Adrenal gland (tissue), 12 donors: Measurements from ENCODE around the gene NEDD9. TPM values are rescaled to one million over a fixed set of nuclear protein-coding genes. Genes with fewer than 3 reads are reported as not detected.

Experiments
- DNase-seq, 7 donors: peaks; one replicate each; pipeline ENCODE4 v3.0.0-alpha.2; 2019 to 2020
- H3K27ac ChIP-seq, 5 donors: fragments of 200-600 bp; sonication (generic) in 4 of 5; 1 replicate in 3 of 5; 2 replicates in 2 of 5; pipeline versions ENCODE4 v1.5.1 to v1.8.0; 2016 to 2020; ENCODE audit warnings: mild to moderate bottlenecking in 1 of 5
- H3K27me3 ChIP-seq: fragments of 200-600 bp; 2 replicates; pipeline ENCODE4 v1.8.0; 2021
- H3K36me3 ChIP-seq, 2 donors: fragments of 200-600 bp; replicated peaks in 1 of 2; 1 replicate in 1 of 2; 2 replicates in 1 of 2; pipeline versions ENCODE4 v1.5.1 to v1.8.0; 2018 to 2022
- H3K4me1 ChIP-seq, 2 donors: fragments of 200-600 bp; replicated peaks in 1 of 2; 1 replicate in 1 of 2; 2 replicates in 1 of 2; pipeline versions ENCODE4 v1.5.1 to v1.8.0; 2018 to 2021
- H3K4me3 ChIP-seq, 4 donors: fragments of 200-600 bp; sonication (generic) in 3 of 4; one replicate each; pipeline ENCODE4 v1.5.1; 2016 to 2018
- H3K9me3 ChIP-seq, 3 donors: fragments of 200-600 bp; sonication (generic) in 1 of 3; replicated peaks in 1 of 3; 1 replicate in 2 of 3; 2 replicates in 1 of 3; pipeline versions ENCODE4 v1.5.1 to v1.8.0; 2016 to 2021
- CTCF ChIP-seq, 6 experiments: fragments of 450-650 bp in 4 of 6; fragments of 200-600 bp in 2 of 6; sonication (generic) in 1 of 6; IDR thresholded peaks; 1 replicate in 5 of 6; 2 replicates in 1 of 6; pipeline versions ENCODE4 v1.5.1 to v1.8.0; 2016 to 2021; ENCODE audit warnings: antibody characterized with exemption in 6 of 6, mild to moderate bottlenecking in 2 of 6, moderate library complexity in 1 of 6
- POLR2A ChIP-seq, 2 donors: fragments of 450-650 bp; IDR thresholded peaks; one replicate each; pipeline ENCODE4 v1.6.1; 2017; ENCODE audit warnings: antibody characterized with exemption in 2 of 2, mild to moderate bottlenecking in 2 of 2, moderate library complexity in 1 of 2
- WGBS, 4 donors: extraction: QIAGEN DNeasy Blood & Tissue Kit in 2 of 4; methylation state at CpG; one replicate each; pipeline versions ENCODE4 v1.1.5 to v1.1.7; 2013 to 2017; 5-methylcytosine and 5-hydroxymethylcytosine counted together
- intact Hi-C, 2 donors: fragments of 100-400 bp; cut with DNase I; formaldehyde crosslinking; loops; one replicate each; pipeline versions ENCODE4 v1.14.1 to v1.15.0; 2022 to 2023
- polyA plus RNA-seq, 3 donors: library from polyadenylated mRNA; stranded (reverse); fragments of 200-250 nt in 2 of 3; fragments of 350-450 nt in 1 of 3; fragmentation: Illumina TruSeq in 1 of 3; extraction: RNeasy Lipid Tissue Mini Kit (QIAGEN cat#74804) in 1 of 3; gene quantifications; one replicate each; pipeline ENCODE4 v1.2.3, GENCODE V29; 2013 to 2014
- total RNA-seq, 9 donors: library from RNA; depleted of rRNA in 4 of 9; stranded (reverse); fragments of >200 nt in 4 of 9; fragments of 120-200 nt in 1 of 9; fragmentation: NEBNext Ultra II Directional in 1 of 9; extraction: Animal tissue kit (Norgen Biotek cat#: 25700) in 1 of 9; gene quantifications; one replicate each; pipeline versions ENCODE4 v1.1.0 to v1.2.4, GENCODE V29; 2013 to 2023
- donor health status: healthy with polysubstance abuse.
- donor health status: Bipolar disorder and iron deficiency.
- donor health status: DM: yes; HTN: yes; CAD: no.
- donor health status: DM: no; HTN: no; CAD: no.
- donor health status: DM: no; HTN: no; CAD: no.
- donor health status: DM: yes; HTN: yes; CAD: no.

NEDD9 gene
- total and polyA plus RNA-seq, 12 donors, result 6.6 to 47.9 (median 13.5) TPM

GRCh38 chr6:11222385-11223277, 9.8 kb downstream of the NEDD9 start:
- H3K27ac ChIP-seq, result peak overlapping the region in 2 of 5 donors; percentile 10 to 28
- 73 to 91% (median 85%) methylated on average over 5 of the region's 5 CpGs for WGBS, 4 donors
- peaks cover 3 to 17% of the 10 kb centered on the region in 2 donors for H3K4me1 ChIP-seq
- H3K27me3 ChIP-seq, result no peaks in the 10 kb centered on the region
- H3K36me3 ChIP-seq, result no peaks in the 10 kb centered on the region
- H3K9me3 ChIP-seq, result no peaks in the 10 kb centered on the region
- no peak for TF ChIP-seq CTCF (IDR thresholded peaks at IDR 0.05)
- TF ChIP-seq POLR2A (IDR thresholded peaks at IDR 0.05), result no peak
- no peak for DNase-seq
- intact Hi-C loops, result no loop called here
- no peak overlapping the region for H3K4me3 ChIP-seq

GRCh38 chr6:11221623-11222384, 10.7 kb downstream of the NEDD9 start:
- no peaks in the 10 kb centered on the region for H3K27me3 ChIP-seq
- intact Hi-C loops, result no loop called here
- peak overlapping the region in 1 of 5 donors; percentile 10 for H3K27ac ChIP-seq

GRCh38 chr6:11219400-11219834, 13.1 kb downstream of the NEDD9 start:
- DNase-seq, result peak in 1 of 7 donors; percentile 29
- Histone ChIP-seq H3K4me3 (no peak overlapping the region), H3K36me3 (no peaks in the 10 kb centered on the region), H3K27ac (peak overlapping the region in 2 of 5 donors; percentile 72 to 78), H3K4me1 (peaks cover 22 to 26% of the 10 kb centered on the region in 2 donors), H3K27me3 (no peaks in the 10 kb centered on the region), H3K9me3 (no peaks in the 10 kb centered on the region)
- WGBS, 4 donors, result 53 to 79% (median 78%) methylated on average over 4 of the region's 4 CpGs
- no peak for TF ChIP-seq POLR2A (IDR thresholded peaks at IDR 0.05)
- TF ChIP-seq CTCF (IDR thresholded peaks at IDR 0.05), result no peak
- intact Hi-C loops, result no loop called here

More at GRCh38 chr6:11221623-11222384, 10.7 kb downstream of the NEDD9 start:
- no peaks in the 10 kb centered on the region for H3K36me3 ChIP-seq
- TF ChIP-seq POLR2A (IDR thresholded peaks at IDR 0.05), result no peak
- no peak for TF ChIP-seq CTCF (IDR thresholded peaks at IDR 0.05)
- H3K4me1 ChIP-seq, result peaks cover 10 to 26% of the 10 kb centered on the region in 2 donors
- H3K4me3 ChIP-seq, result no peak overlapping the region
- WGBS, 4 donors, result 41 to 66% (median 51%) methylated on average over 3 of the region's 3 CpGs
- DNase-seq, result peak in 1 of 7 donors; percentile 23
- H3K9me3 ChIP-seq, result no peaks in the 10 kb centered on the region
